ENCODE data around the gene RETSAT.
"Not testable (repeated sequence)": the region's sequence is repeated elsewhere in the genome, so short reads cannot be mapped to it uniquely, and the experiment has no call there.

The RETSAT gene

GRCh38 chr2:85330839-85331636 is 23.3 kb downstream of the RETSAT start:
- DNase-seq: no peak

GRCh38 chr2:85329701-85330100 is 24.6 kb downstream of the RETSAT start:
- not testable (repeated sequence) for DNase-seq

- DNase-seq: no peak
Observed at GRCh38 chr2:85329181-85329651, 25.1 kb downstream of the RETSAT start.

GRCh38 chr2:85327822-85328617 is 26.3 kb downstream of the RETSAT start, which contains the start of gene TGOLN2:
Gene TGOLN2, minus strand, starts transcription at chr2:85327989. Its CDS starts 27 bp downstream, at chr2:85327962.
- DNase-seq: peak; percentile 98

- DNase-seq: peak; percentile 72
Observed at GRCh38 chr2:85327160-85327821, 27.0 kb downstream of the RETSAT start.

GRCh38 chr2:85326406-85327159 is 27.7 kb downstream of the RETSAT start:
- peak; percentile 52 for DNase-seq

- DNase-seq: no peak
Observed at GRCh38 chr2:85325466-85325811, 28.9 kb downstream of the RETSAT start.

GRCh38 chr2:85324639-85325465 is 29.5 kb downstream of the RETSAT start:
- no peak for DNase-seq

GRCh38 chr2:85323988-85324367 is 30.4 kb downstream of the RETSAT start:
- DNase-seq: not testable (repeated sequence)

- no peak for DNase-seq
Observed at GRCh38 chr2:85323351-85323987, 30.9 kb downstream of the RETSAT start.

- no peak for DNase-seq
Observed at GRCh38 chr2:85319796-85320195, 34.5 kb downstream of the RETSAT start.

- peak; percentile 42 for DNase-seq
Observed at GRCh38 chr2:85318222-85319074, 35.9 kb downstream of the RETSAT start.

GRCh38 chr2:85315921-85316320 is 38.4 kb downstream of the RETSAT start:
- not testable (repeated sequence) for DNase-seq

GRCh38 chr2:85314884-85315242 is 39.5 kb downstream of the RETSAT start:
- DNase-seq: no peak

- peak; percentile 40 for DNase-seq
Observed at GRCh38 chr2:85312404-85312803, 41.9 kb downstream of the RETSAT start.

GRCh38 chr2:85310330-85310729 is 44.0 kb downstream of the RETSAT start:
- DNase-seq: no peak

- no peak for DNase-seq
Observed at GRCh38 chr2:85309699-85310321, 44.5 kb downstream of the RETSAT start.

- DNase-seq: peak; percentile 95
Observed at GRCh38 chr2:85308896-85309555, 45.3 kb downstream of the RETSAT start.

- DNase-seq: peak; percentile 43
Observed at GRCh38 chr2:85308201-85308600, 46.1 kb downstream of the RETSAT start.

Data from DMS53 (cell line).